Fibroblast of villous mesenchyme (primary cell): ENCODE results near the gene E2F1. TPM values are rescaled to one million over a fixed set of nuclear protein-coding genes. Genes with fewer than 3 reads are reported as not detected.

Experiments
- DNase-seq: peaks from one replicate; pipeline ENCODE4 v3.0.0-alpha.2; 2010; ENCODE audit warnings: low read depth
- H3K4me3 ChIP-seq: 2 replicates; pipeline ENCODE4 v1.5.1; 2011; ENCODE audit warnings: low read depth, mild to moderate bottlenecking, low read length
- total RNA-seq: library from RNA; depleted of rRNA; stranded (reverse); fragments of >200 nt; gene quantifications from 2 replicates; pipeline ENCODE4 v1.2.3, GENCODE V29; 2012
- TF ChIP-seq, protein P1 (sequence below): IDR thresholded peaks from 2 replicates; pipeline ENCODE4 v1.5.1; 2012; ENCODE audit warnings: low read depth, mild to moderate bottlenecking, low read length; ENCODE audit not compliant: insufficient read depth

E2F1 gene
- total RNA-seq, 1 donor = 7.3 TPM

DNA sequence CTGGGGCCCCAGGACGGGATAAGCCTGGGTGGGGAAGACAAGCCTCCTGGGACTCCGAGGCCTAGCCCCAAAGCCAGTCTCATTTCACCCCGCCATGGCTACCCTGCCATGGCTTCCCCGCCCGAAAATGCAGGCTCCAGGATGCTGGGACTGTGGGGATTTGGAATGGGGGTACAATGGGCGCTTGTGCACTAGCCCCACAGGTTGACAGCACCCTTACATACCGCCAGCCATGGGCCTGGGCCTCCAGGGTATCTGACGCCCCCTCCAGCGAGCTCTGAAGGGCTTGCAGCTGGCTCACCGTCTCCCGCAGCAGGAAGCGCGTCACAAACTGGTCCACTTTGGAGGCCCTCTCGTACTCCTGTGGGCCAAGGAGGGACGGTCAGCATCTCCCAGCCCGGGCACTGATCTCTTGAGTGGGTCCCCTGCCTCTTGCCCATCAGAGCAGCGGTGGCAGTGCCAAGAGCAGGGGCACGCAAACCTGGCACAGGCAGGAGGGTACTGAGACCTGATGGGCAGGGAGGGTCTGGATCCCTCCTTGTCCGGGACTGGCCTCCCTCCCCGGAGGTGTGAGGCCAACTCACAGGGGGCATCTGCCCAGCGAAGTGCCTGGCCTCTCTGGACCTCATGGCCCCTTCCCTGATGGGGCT, 26.0 kb downstream of the E2F1 start:
- no peak for DNase-seq
- TF ChIP-seq, protein P1, sequence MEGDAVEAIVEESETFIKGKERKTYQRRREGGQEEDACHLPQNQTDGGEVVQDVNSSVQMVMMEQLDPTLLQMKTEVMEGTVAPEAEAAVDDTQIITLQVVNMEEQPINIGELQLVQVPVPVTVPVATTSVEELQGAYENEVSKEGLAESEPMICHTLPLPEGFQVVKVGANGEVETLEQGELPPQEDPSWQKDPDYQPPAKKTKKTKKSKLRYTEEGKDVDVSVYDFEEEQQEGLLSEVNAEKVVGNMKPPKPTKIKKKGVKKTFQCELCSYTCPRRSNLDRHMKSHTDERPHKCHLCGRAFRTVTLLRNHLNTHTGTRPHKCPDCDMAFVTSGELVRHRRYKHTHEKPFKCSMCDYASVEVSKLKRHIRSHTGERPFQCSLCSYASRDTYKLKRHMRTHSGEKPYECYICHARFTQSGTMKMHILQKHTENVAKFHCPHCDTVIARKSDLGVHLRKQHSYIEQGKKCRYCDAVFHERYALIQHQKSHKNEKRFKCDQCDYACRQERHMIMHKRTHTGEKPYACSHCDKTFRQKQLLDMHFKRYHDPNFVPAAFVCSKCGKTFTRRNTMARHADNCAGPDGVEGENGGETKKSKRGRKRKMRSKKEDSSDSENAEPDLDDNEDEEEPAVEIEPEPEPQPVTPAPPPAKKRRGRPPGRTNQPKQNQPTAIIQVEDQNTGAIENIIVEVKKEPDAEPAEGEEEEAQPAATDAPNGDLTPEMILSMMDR = no peak
- no peak overlapping the region for H3K4me3 ChIP-seq

DNA sequence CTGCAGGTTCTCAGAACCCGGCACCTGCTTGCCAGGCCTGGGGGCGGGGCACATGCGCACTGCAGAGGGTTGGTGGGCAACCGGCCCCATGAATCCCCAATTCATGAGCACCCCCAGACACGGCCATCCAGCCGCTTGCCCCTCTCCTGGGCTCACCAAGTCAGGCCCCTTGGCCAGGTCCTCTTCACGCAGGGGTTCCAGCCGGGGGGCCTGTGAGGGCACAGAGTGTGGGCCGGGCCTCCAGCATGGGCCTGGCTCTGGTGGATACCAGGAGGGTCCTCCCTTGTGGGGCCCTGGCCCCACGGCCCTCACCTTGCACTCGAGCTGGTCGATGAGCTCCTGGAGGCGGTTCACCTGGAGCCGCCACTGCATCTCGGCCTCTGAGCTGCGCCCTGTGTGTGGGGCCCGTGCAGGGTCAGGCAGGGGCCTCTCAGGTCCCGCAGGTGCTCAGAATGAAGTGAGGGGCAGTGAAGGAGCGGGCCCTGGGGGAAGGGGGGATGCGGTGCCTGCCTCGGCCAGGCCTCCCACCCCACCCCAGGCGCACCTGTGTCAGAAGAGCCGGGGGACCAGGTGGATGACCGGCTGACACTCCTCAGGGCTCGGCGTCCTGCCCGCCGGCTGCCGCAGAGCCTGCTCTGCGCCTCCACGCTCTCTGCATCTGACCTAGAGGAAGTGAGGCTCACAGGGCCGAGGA, 26.7 kb downstream of the E2F1 start:
- TF ChIP-seq, protein P1 = no peak
- no peak overlapping the region for H3K4me3 ChIP-seq
- no peak for DNase-seq

DNA sequence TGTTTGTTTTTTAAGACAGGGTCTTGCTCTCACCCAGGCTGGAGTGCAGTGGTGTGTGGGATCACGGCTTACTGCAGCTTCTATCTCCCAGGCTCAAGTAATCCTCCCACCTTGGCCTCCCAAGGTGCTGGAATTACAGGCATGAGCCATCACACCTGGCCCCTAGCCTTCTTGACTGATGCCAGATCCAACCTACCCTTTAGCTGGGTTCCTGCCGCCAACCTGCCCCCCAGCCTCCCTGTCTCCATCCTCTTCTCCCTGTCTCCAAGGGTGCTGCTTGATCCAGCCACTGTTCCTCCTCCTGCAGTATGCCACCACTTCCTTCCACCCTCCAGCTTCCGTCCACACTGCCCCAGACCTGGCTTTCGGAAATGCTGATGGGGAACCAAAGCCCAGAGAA, 27.3 kb downstream of the E2F1 start:
- TF ChIP-seq, protein P1 = no peak
- H3K4me3 ChIP-seq = no peak overlapping the region
- no peak for DNase-seq

DNA sequence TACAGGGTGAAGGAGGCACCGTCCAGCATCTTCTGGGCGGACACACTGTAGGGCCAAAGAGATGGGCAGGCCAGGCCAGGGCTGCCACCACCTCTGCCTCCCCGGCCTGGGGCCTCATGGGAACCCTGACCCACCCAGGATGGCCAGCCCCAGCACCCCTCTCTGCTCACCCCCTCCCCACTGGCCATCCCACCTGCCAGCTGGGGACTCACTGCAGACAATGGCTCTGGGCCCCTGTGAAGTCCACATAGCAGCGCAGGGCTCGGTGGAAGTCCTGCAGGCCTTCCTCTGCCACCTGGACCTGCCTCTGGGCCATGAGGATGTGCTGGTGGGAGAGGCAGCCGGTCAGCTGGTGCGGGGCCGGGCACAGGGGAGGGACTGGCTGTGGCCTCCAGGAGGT, 27.7 kb downstream of the E2F1 start:
- TF ChIP-seq, protein P1 = no peak
- DNase-seq = no peak

DNA sequence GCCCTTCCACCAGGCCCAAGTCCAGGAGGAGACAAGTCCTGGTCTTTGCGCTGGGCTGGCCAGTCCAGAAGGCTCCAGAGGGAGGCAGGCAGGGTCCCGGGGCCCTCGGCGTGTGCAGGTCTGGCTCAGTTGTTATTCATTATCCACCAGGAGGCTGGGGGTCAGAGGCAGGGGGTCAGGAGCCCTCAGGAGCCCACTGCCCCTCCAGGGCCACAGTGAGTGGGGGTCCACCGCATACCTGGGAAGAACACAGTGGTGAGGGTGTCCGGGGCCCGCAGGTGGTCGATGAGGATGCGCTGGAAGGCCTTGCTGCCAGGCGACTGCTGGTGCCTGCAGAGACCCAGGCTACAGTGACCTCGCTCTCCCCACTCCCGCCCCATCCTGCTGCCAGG, 28.5 kb downstream of the E2F1 start:
- TF ChIP-seq, protein P1 = no peak
- DNase-seq = no peak
- no peak overlapping the region for H3K4me3 ChIP-seq

More for the DNA sequence above, 27.7 kb downstream of the E2F1 start:
- H3K4me3 ChIP-seq = no peak overlapping the region

DNA sequence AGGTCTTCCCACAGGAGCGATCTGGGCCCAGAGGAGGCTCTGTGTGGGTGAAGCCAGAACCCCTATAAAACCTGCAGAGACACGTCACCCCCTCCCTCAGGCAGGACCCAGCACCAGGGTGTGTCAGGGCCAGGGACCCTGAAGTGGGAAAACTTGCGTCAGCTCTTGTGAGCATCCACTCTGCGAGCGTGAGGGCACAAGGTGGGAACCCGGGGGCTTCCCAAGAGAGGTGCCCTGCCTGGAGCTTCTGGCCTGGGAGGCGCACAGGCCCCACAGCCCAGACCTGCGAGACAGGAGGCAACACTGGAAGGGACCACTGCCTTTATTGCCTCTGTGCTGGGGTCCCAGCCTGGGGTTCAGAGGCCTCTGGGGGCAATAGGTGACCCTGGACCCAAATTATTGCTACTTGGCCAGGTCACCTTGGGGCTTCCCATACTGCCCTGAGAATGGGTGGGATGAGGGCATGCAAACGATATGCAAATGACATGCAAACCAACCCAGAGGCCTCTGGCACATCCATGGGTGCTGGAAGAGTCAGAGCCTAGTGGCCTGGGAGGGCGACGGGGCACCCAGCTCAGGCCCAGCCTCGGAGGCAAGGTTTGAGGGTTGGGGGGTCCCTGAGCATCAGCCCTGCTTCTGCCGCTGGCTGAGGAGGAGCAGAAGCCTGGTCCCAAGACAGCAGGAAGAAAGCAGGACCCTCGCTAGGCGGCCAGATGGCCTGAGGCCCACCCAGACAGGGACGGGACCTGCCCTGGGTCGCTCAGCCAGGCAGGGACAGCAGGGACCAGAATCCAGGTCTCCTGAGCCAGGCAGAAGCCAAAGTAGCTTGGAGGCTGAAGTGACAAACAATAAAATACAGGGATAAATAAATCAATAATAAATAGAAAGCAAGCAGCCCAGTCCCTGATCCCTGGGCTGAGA, 29.1 kb downstream of the E2F1 start:
- TF ChIP-seq, protein P1 = no peak
- H3K4me3 ChIP-seq = no peak overlapping the region
- DNase-seq = no peak
